ENCODE data around the gene NTN1. TPM values are rescaled to one million over a fixed set of nuclear protein-coding genes. Genes with fewer than 3 reads are reported as not detected.

Gene NTN1
- total and polyA plus RNA-seq, 2 of the 13 experiments (the other 11 are each of a cell fraction or from before 2014, with no cell fraction given), result 0.04 to 0.05 TPM

- TF ChIP-seq ZNF101 (CRISPR knock-in tag; IDR thresholded peaks at IDR 0.05; ENCODE audit: borderline replicate concordance, low read depth), result no peak
- no peak for TF ChIP-seq PAX8 (CRISPR knock-in tag; IDR thresholded peaks at IDR 0.05; ENCODE audit: borderline replicate concordance)
Measured at GRCh38 chr17:9203771-9204425, 182.6 kb downstream of the NTN1 start (continued).

- POLR2A ChIA-PET, result no interaction called here
- intact Hi-C loops (cut with micrococcal nuclease; ENCODE audit: unreplicated experiment), result no loop called here
Measured at GRCh38 chr17:9204637-9205329, 183.5 kb downstream of the NTN1 start.

More at GRCh38 chr17:9204637-9205329, 183.5 kb downstream of the NTN1 start:
- Histone ChIP-seq H3K4me1 (ENCODE audit: insufficient read depth, low read length) (0 out of 2 replicates have a peak, but pooled peaks cover 9% of the 10 kb centered on the region), H4K20me1 (ENCODE audit: insufficient read depth, low read length) (no peaks in the 10 kb centered on the region), H3K4me3 (replicated peaks in 1 of 3; ENCODE audit: insufficient read depth in 1 of 3, low read depth in 2 of 3, low read length in 3 of 3) (no peak overlapping the region), H3K9me3 (ENCODE audit: low read length) (no peaks in the 10 kb centered on the region), H3K27ac (ENCODE audit: extremely low read length, insufficient read depth, low read length) (no peak overlapping the region), H3K79me2 (ENCODE audit: insufficient read depth, low read length) (no peaks in the 10 kb centered on the region), H3K4me2 (ENCODE audit: low read depth, low read length) (no peak overlapping the region), H3K36me3 (replicated peaks in 1 of 2; ENCODE audit: control insufficient read depth in 1 of 2, insufficient read depth in 2 of 2, low read length in 2 of 2) (no peaks in the 10 kb centered on the region), H3K9ac (ENCODE audit: insufficient read depth, low read depth, low read length) (no peak overlapping the region), H2AFZ (ENCODE audit: low read length) (no peak overlapping the region), H3K27me3 (ENCODE audit: control insufficient read depth in 1 of 2, insufficient read depth in 2 of 2, low read length in 2 of 2) (peaks cover 9 to 55% of the 10 kb centered on the region in 2 experiments; a peak in 3 of 5 replicates)
- CTCF ChIA-PET (ENCODE audit: low intra/inter-chr PET ratio, low total read pairs), result no interaction called here
- no peak for ATAC-seq
- BruUV-seq (replicated peaks), result no TSS peak
- DNase-seq (ENCODE audit: low spot score), result no peak
- in situ Hi-C loops (cut with HindIII; ENCODE audit: extremely low pct_ligation_motif_present, low pct_unique_long_range_greater_than_20kb), result no loop called here
- 44% methylated on average over 4 of the region's 5 CpGs for WGBS (ENCODE audit: low lambda C conversion rate)
- no peak for FAIRE-seq
- no peak for TF ChIP-seq ARNT (IDR thresholded peaks at IDR 0.05)
- TF ChIP-seq MED1 (CRISPR knock-in tag; IDR thresholded peaks at IDR 0.05), result no peak
- no peak for TF ChIP-seq RAD51 (IDR thresholded peaks at IDR 0.05; ENCODE audit: borderline replicate concordance)
- no peak for TF ChIP-seq KDM4B (CRISPR knock-in tag; IDR thresholded peaks at IDR 0.05)
- TF ChIP-seq, protein P1, sequence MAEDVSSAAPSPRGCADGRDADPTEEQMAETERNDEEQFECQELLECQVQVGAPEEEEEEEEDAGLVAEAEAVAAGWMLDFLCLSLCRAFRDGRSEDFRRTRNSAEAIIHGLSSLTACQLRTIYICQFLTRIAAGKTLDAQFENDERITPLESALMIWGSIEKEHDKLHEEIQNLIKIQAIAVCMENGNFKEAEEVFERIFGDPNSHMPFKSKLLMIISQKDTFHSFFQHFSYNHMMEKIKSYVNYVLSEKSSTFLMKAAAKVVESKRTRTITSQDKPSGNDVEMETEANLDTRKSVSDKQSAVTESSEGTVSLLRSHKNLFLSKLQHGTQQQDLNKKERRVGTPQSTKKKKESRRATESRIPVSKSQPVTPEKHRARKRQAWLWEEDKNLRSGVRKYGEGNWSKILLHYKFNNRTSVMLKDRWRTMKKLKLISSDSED (CRISPR knock-in tag; IDR thresholded peaks at IDR 0.05), result no peak
- no peak for TF ChIP-seq MZF1 (CRISPR knock-in tag; IDR thresholded peaks at IDR 0.05; ENCODE audit: borderline replicate concordance)
- TF ChIP-seq, protein P2, sequence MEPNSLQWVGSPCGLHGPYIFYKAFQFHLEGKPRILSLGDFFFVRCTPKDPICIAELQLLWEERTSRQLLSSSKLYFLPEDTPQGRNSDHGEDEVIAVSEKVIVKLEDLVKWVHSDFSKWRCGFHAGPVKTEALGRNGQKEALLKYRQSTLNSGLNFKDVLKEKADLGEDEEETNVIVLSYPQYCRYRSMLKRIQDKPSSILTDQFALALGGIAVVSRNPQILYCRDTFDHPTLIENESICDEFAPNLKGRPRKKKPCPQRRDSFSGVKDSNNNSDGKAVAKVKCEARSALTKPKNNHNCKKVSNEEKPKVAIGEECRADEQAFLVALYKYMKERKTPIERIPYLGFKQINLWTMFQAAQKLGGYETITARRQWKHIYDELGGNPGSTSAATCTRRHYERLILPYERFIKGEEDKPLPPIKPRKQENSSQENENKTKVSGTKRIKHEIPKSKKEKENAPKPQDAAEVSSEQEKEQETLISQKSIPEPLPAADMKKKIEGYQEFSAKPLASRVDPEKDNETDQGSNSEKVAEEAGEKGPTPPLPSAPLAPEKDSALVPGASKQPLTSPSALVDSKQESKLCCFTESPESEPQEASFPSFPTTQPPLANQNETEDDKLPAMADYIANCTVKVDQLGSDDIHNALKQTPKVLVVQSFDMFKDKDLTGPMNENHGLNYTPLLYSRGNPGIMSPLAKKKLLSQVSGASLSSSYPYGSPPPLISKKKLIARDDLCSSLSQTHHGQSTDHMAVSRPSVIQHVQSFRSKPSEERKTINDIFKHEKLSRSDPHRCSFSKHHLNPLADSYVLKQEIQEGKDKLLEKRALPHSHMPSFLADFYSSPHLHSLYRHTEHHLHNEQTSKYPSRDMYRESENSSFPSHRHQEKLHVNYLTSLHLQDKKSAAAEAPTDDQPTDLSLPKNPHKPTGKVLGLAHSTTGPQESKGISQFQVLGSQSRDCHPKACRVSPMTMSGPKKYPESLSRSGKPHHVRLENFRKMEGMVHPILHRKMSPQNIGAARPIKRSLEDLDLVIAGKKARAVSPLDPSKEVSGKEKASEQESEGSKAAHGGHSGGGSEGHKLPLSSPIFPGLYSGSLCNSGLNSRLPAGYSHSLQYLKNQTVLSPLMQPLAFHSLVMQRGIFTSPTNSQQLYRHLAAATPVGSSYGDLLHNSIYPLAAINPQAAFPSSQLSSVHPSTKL (CRISPR knock-in tag; IDR thresholded peaks at IDR 0.05), result no peak
- TF ChIP-seq, protein P3, sequence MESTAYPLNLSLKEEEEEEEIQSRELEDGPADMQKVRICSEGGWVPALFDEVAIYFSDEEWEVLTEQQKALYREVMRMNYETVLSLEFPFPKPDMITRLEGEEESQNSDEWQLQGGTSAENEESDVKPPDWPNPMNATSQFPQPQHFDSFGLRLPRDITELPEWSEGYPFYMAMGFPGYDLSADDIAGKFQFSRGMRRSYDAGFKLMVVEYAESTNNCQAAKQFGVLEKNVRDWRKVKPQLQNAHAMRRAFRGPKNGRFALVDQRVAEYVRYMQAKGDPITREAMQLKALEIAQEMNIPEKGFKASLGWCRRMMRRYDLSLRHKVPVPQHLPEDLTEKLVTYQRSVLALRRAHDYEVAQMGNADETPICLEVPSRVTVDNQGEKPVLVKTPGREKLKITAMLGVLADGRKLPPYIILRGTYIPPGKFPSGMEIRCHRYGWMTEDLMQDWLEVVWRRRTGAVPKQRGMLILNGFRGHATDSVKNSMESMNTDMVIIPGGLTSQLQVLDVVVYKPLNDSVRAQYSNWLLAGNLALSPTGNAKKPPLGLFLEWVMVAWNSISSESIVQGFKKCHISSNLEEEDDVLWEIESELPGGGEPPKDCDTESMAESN (CRISPR knock-in tag; conservative IDR thresholded peaks at IDR 0.05), result no peak
- TF ChIP-seq ZSCAN5A (CRISPR knock-in tag; IDR thresholded peaks at IDR 0.05; ENCODE audit: borderline replicate concordance), result no peak

All from HepG2 (cell line).